SK-N-SH (cell line): ENCODE results near the gene FAM236A.
"Not testable (repeated sequence)": the region's sequence is repeated elsewhere in the genome, so short reads cannot be mapped to it uniquely, and the experiment has no call there.

ENCODE experiments used
- CTCF ChIP-seq: fragments of 200-600 bp; sonication (generic); IDR thresholded peaks from 2 replicates; pipeline ENCODE4 v1.6.1; 2017; ENCODE audit warnings: antibody characterized with exemption, mild to moderate bottlenecking, moderate library complexity
- TAF1 ChIP-seq: IDR thresholded peaks from 2 replicates; pipeline ENCODE4 v1.6.1; 2012; ENCODE audit warnings: low read depth, mild to moderate bottlenecking, low read length, moderate library complexity, borderline replicate concordance

GRCh38 chrX:72943035-72943818 is 5.2 kb downstream of the FAM236A start:
- TF ChIP-seq CTCF, TAF1: not testable (repeated sequence)
